AG09309 (cell line): ENCODE data around the gene GPR137.
"Not testable (repeated sequence)": the region's sequence is repeated elsewhere in the genome, so short reads cannot be mapped to it uniquely, and the experiment has no call there.

Experiments used
- DNase-seq: peaks from one replicate; pipeline ENCODE4 v3.0.0-alpha.2; 2010; ENCODE audit warnings: low read depth
- H3K4me3 ChIP-seq: 2 replicates; pipeline ENCODE4 v1.5.1; 2011; ENCODE audit warnings: mild to moderate bottlenecking, low read depth, low read length, moderate library complexity; ENCODE audit not compliant: control insufficient read depth
- TF ChIP-seq, protein P1 (sequence below): IDR thresholded peaks from 2 replicates; pipeline ENCODE4 v1.5.1; 2011; ENCODE audit warnings: mild to moderate bottlenecking, low read depth, low read length, inconsistent platforms; ENCODE audit not compliant: insufficient read depth, control insufficient read depth; ENCODE audit errors: missing control alignments

Gene GPR137

DNA sequence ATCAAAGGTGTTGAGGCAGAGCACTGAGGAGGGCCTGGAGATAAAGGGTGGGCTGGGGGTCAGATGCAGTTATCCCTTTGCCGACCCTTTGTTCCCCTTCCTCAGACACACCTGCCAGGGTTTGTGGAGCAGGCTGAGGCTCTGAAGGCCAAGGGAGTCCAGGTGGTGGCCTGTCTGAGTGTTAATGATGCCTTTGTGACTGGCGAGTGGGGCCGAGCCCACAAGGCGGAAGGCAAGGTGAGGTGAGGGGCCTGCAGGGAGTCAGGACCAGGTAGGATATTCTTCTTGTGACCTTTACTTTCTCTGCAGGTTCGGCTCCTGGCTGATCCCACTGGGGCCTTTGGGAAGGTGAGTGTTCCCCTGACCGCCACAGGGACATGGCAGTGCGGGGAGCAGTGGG lies 34.9 kb downstream of the GPR137 start:
- TF ChIP-seq, protein P1, sequence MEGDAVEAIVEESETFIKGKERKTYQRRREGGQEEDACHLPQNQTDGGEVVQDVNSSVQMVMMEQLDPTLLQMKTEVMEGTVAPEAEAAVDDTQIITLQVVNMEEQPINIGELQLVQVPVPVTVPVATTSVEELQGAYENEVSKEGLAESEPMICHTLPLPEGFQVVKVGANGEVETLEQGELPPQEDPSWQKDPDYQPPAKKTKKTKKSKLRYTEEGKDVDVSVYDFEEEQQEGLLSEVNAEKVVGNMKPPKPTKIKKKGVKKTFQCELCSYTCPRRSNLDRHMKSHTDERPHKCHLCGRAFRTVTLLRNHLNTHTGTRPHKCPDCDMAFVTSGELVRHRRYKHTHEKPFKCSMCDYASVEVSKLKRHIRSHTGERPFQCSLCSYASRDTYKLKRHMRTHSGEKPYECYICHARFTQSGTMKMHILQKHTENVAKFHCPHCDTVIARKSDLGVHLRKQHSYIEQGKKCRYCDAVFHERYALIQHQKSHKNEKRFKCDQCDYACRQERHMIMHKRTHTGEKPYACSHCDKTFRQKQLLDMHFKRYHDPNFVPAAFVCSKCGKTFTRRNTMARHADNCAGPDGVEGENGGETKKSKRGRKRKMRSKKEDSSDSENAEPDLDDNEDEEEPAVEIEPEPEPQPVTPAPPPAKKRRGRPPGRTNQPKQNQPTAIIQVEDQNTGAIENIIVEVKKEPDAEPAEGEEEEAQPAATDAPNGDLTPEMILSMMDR, result no peak
- no peak for DNase-seq

DNA sequence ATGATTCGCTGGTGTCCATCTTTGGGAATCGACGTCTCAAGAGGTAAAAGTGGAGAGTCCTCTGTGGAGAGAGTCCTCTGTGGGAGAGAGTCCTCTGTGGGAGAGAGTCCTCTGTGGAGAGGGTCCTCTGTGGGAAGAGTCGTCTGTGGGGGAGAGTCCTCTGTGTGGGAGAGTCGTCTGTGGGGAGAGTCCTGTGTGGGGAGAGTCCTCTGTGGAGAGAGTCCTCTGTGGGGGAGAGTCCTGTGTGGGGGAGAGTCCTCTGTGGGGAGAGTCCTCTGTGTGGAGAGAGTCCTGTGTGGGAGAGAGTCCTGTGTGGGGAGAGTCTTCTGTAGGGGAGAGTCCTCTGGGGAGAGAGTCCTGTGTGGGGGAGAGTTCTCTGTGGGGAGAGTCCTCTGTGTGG lies 35.4 kb downstream of the GPR137 start:
- H3K4me3 ChIP-seq, result no peak overlapping the region
- no peak for DNase-seq
- TF ChIP-seq, protein P1, result no peak

More for the DNA sequence above, 34.9 kb downstream of the GPR137 start:
- no peak overlapping the region for H3K4me3 ChIP-seq

DNA sequence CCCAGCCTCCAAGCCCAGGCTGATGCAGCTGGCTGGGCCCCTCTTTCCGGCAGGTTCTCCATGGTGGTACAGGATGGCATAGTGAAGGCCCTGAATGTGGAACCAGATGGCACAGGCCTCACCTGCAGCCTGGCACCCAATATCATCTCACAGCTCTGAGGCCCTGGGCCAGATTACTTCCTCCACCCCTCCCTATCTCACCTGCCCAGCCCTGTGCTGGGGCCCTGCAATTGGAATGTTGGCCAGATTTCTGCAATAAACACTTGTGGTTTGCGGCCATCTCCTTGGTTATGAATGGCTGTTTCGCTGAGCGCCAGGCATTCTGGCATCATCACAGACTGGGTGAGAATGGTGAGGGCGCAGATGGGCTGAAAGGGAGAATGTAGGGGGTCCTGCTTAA lies 35.9 kb downstream of the GPR137 start:
- no peak overlapping the region for H3K4me3 ChIP-seq
- no peak for DNase-seq
- TF ChIP-seq, protein P1, result no peak

DNA sequence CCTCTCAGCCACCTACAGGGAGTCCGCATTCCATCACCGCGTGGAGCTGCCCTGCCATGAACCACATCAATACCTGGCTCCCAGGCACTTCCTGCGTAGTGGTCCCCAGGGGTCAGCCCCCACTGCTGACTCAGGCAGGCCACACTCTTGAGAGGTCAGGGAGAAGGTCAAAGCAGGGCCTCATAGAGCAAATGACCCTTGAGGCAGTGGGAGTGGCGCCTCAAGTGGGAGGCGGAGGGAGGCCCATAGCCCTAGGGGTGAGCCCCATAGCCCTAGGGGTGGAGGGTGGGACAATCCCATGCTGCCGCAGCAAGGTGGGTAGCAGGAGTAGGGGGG lies 37.2 kb downstream of the GPR137 start:
- H3K4me3 ChIP-seq, result no peak overlapping the region
- TF ChIP-seq, protein P1, result no peak
- no peak for DNase-seq

DNA sequence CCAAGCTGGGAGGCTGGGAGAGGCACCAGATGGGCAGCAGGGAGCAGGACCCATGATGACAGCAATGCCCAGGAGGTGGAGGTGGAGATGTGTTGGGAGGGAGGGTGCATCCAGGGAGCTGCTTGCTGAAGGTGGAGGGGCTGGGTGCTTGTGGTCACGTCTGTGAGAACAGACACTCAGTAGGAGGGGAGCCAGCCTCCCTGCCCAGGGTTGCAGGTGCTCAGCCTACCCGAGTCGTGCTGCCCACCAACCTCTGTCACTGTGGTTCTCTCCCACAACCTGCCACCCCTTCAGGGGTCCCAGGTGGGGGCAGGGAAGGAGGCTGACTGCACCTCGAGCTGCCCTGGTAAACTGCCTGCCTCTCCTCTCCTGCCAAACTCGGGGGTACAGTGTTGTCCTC lies 37.7 kb downstream of the GPR137 start:
- H3K4me3 ChIP-seq, result no peak overlapping the region
- TF ChIP-seq, protein P1, result no peak
- DNase-seq, result no peak

DNA sequence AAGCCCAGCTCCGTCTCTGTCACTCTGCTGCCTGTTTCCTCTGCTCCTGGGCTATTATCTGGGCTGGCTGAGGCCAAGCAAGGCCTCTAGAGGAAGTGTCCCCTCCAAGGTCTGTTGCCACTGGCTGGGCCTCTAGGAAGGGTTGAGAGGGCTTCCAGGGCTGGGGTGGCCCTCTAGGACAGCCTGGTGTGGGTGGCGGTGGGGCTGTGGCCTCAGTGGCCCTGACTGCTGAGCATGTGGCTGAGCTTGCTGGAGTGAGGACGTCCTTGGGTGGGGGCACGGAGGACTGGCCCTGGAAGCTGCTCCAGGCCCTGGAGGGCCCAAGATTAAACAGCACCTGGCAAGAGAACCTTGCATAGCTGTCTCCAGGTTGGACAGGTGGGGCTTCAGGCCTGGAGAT lies 38.3 kb downstream of the GPR137 start:
- not testable (repeated sequence) for H3K4me3 ChIP-seq, DNase-seq

DNA sequence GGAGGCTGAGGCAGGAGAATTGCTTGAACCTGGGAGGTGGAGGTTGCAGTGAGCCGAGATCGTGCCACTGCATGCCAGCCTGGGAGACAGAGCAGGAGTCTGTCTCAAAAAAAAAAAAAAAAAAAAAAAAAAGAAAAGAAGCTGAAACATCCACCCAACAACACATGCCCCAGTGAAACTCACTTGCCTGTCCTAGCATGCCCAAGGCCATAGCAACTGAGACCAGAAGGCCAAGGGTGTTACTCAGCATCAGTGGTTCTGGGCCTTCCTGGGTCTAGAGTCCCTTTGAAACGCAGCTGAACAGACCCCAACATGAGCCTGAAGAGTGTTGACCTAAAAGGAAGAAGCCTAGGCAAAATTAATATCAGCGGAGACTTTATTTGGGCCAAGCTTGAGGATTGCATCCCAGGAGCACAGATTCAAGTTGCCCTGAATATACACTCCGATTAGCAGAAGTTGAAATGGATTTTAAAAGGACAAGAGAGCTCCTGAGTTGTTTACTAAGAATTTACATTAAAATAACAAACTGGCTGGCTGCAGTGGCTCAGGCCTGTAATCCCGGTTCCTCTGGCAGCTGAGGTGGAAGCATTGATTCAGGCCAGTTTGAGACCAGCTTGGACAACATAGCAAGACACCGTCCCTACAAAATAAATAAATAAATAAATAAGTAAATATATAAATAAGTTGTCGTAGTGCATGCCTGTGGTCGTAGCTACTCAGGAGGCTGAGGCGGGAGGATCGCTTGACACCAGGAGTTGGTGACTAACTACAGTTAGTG lies 39.2 kb downstream of the GPR137 start:
- no peak for DNase-seq
- no peak overlapping the region for H3K4me3 ChIP-seq
- TF ChIP-seq, protein P1, result no peak
